GM12872 (cell line): ENCODE results near the gene MGARP.

Experiments used
- TF ChIP-seq, protein P1 (sequence below): IDR thresholded peaks from 3 replicates; pipeline ENCODE4 v1.5.1; 2011; ENCODE audit warnings: low read depth, mild to moderate bottlenecking, low read length, moderate library complexity; ENCODE audit not compliant: insufficient read depth

Gene MGARP

GRCh38 chr4:139279760-139280620 lies at the start of gene MGARP:
Gene MGARP, minus strand, starts transcription at chr4:139280225. Its CDS starts 67 bp downstream, at chr4:139280158.
- TF ChIP-seq, protein P1, sequence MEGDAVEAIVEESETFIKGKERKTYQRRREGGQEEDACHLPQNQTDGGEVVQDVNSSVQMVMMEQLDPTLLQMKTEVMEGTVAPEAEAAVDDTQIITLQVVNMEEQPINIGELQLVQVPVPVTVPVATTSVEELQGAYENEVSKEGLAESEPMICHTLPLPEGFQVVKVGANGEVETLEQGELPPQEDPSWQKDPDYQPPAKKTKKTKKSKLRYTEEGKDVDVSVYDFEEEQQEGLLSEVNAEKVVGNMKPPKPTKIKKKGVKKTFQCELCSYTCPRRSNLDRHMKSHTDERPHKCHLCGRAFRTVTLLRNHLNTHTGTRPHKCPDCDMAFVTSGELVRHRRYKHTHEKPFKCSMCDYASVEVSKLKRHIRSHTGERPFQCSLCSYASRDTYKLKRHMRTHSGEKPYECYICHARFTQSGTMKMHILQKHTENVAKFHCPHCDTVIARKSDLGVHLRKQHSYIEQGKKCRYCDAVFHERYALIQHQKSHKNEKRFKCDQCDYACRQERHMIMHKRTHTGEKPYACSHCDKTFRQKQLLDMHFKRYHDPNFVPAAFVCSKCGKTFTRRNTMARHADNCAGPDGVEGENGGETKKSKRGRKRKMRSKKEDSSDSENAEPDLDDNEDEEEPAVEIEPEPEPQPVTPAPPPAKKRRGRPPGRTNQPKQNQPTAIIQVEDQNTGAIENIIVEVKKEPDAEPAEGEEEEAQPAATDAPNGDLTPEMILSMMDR, result no peak

- TF ChIP-seq, protein P1, result no peak
Measured at GRCh38 chr4:139329665-139330200, 49.7 kb upstream of the MGARP start.

DNA sequence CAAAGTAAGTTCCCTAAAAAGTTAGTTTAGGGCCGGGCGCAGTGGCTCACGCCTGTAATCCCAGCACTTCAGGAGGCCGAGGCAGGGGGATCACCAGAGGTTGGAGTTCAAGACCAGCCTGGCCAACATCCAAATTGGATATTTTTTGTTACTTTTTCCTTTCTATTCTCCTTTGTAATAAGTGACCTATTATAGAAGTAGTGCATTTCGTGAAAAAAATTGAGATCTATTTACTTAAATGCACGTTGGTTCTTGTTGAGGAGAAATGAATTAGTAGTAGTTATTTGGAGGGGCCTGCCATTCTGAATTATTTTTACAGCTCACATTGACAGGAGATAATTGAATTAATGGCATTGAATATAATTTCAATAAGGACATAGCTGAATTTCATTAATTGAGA lies 44.6 kb upstream of the MGARP start:
- TF ChIP-seq, protein P1, result no peak

- TF ChIP-seq, protein P1, result no peak
Measured at GRCh38 chr4:139319571-139319970, 39.5 kb upstream of the MGARP start.

GRCh38 chr4:139317635-139318034 lies 37.6 kb upstream of the MGARP start:
- TF ChIP-seq, protein P1, result no peak

DNA sequence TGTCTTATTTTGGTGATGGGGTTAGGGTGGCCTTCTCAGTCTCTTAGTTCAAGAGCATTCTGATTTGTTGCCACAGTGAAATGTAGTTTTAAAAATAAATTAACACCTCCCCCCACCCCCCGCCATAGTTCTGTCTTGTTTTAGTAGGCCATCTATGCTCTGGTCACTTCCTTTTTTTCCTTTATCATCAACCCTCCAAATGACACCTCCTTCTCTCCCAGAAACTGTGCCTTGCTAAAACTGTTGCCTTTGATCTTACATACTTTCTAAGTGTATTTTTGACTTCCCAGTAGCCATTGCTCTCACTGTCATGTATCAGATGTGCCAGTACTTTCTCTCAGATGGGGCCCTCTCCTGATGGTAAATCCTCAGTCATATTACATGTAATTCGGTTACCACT lies 36.7 kb upstream of the MGARP start:
- TF ChIP-seq, protein P1, result no peak

- TF ChIP-seq, protein P1, result no peak
Measured at GRCh38 chr4:139315221-139315675, 35.2 kb upstream of the MGARP start.
